Heart left ventricle (tissue), 16 donors: ENCODE results near the gene MS4A4A. TPM values are rescaled to one million over a fixed set of nuclear protein-coding genes. Genes with fewer than 3 reads are reported as not detected.

Experiments used
- ATAC-seq, 4 donors: fragments of 200-7000 bp; cut with Tn5 transposase; one replicate each; pipeline ENCODE4 v1.9.1; 2020 to 2022; ENCODE audit warnings: moderate library complexity in 4 of 4, mild to moderate bottlenecking in 3 of 4, moderate number of reproducible peaks in 1 of 4
- DNase-seq, 5 donors: peaks; one replicate each; pipeline ENCODE4 v3.0.0-alpha.2; 2020
- H3K27ac ChIP-seq, 12 donors: fragments of 200-600 bp; sonication (generic) in 4 of 12; one replicate each; pipeline versions ENCODE4 v1.5.0 to v1.8.0; 2016 to 2022; ENCODE audit warnings: mild to moderate bottlenecking in 2 of 12
- H3K27me3 ChIP-seq, 9 donors: fragments of 200-600 bp; sonication (generic) in 2 of 9; one replicate each; pipeline versions ENCODE4 v1.5.1 to v1.8.0; 2016 to 2022; ENCODE audit warnings: mild to moderate bottlenecking in 3 of 9
- H3K36me3 ChIP-seq, 9 donors: fragments of 200-600 bp; sonication (generic) in 2 of 9; one replicate each; pipeline versions ENCODE4 v1.5.0 to v1.8.0; 2018 to 2022; ENCODE audit warnings: mild to moderate bottlenecking in 2 of 9
- H3K4me1 ChIP-seq, 12 donors: fragments of 200-600 bp; sonication (generic) in 4 of 12; one replicate each; pipeline versions ENCODE4 v1.5.0 to v1.8.0; 2016 to 2022; ENCODE audit warnings: mild to moderate bottlenecking in 3 of 12
- H3K4me3 ChIP-seq, 12 donors: fragments of 200-600 bp; sonication (generic) in 4 of 12; one replicate each; pipeline versions ENCODE4 v1.5.0 to v1.8.0; 2017 to 2022; ENCODE audit warnings: mild to moderate bottlenecking in 9 of 12, moderate library complexity in 4 of 12
- H3K9me3 ChIP-seq, 12 donors: fragments of 200-600 bp; sonication (generic) in 4 of 12; one replicate each; pipeline versions ENCODE4 v1.5.0 to v1.8.0; 2016 to 2022; ENCODE audit warnings: mild to moderate bottlenecking in 1 of 12
- CTCF ChIP-seq, 12 donors: fragments of 200-600 bp; sonication (generic) in 4 of 12; IDR thresholded peaks; one replicate each; pipeline versions ENCODE4 v1.5.0 to v1.8.0; 2018 to 2022; ENCODE audit warnings: antibody characterized with exemption in 12 of 12, mild to moderate bottlenecking in 5 of 12
- POLR2A ChIP-seq, 2 donors: fragments of 450-650 bp; IDR thresholded peaks; one replicate each; pipeline ENCODE4 v1.6.1; 2017; ENCODE audit warnings: antibody characterized with exemption in 2 of 2, mild to moderate bottlenecking in 2 of 2, moderate library complexity in 2 of 2
- WGBS, 4 donors: extraction: QIAGEN DNeasy Blood & Tissue Kit in 2 of 4; methylation state at CpG; one replicate each; pipeline versions ENCODE4 v1.1.5 to v1.1.7; 2013 to 2018; 5-methylcytosine and 5-hydroxymethylcytosine counted together
- intact Hi-C, 10 donors: fragments of 100-400 bp; cut with DNase I; formaldehyde crosslinking; loops; one replicate each; pipeline versions ENCODE4 v1.11.1 to v1.14.2; 2022
- polyA plus RNA-seq, 2 donors: library from polyadenylated mRNA; stranded (reverse); fragments of 200-250 nt; gene quantifications; one replicate each; pipeline ENCODE4 v1.2.3, GENCODE V29; 2013
- total RNA-seq, 9 donors: library from RNA; depleted of rRNA in 2 of 9; stranded (reverse); fragments of >200 nt in 2 of 9; fragmentation: NEBNext Ultra II Directional in 3 of 9; extraction: Animal tissue kit (Norgen Biotek cat#: 25700) in 3 of 9; gene quantifications; one replicate each; pipeline versions ENCODE4 v1.1.0 to v1.2.4, GENCODE V29; 2016 to 2023
- donor health status: ischemic (EF 13 %, LVEDD 7.1; RV severe dilation, severe dysfunction).
- donor health status: healthy with polysubstance abuse.
- donor health status: DM: no; HTN: yes; CAD: no.
- donor health status: DM: no; HTN: no; CAD: no.
- donor health status: ischemic (EF 25% LVEDD 6.9; RV normal size, moderate dysfunction).
- donor health status: ischemic (EF 25% LVEDD 5.7; RV mildly dilated, moderate dysfunction).
- donor health status: healthy.
- donor health status: DM: yes; HTN: yes; CAD: no.
- donor health status: ischemic (EF 35%, LVEDD 5.7; RV mildly dilated, moderate dysfunction).
- donor health status: nonischemic (EF 11% LVEDD 7.7; RV severe dilation, severe dysfunction).
- donor health status: DM: yes; HTN: yes; CAD: no.
- donor health status: PGD.
- donor health status: ischemic (EF 29% LVEDD 5.4; RV normal size, mild dysfunction).
- donor health status: nonischemic (EF 23%, LVEDD 6.1; RV moderate dilation, normal function).

The MS4A4A gene
- total and polyA plus RNA-seq, 11 donors: 4.1 to 72.2 (median 8.0) TPM

GRCh38 chr11:60241786-60242185 is 38.7 kb upstream of the MS4A4A start:
- H3K27me3 ChIP-seq: no peaks in the 10 kb centered on the region
- H3K4me3 ChIP-seq: peak overlapping the region in 2 of 12 donors; percentile 25 to 45
- intact Hi-C loops: no loop called here
- H3K36me3 ChIP-seq: no peaks in the 10 kb centered on the region
- peak overlapping the region in 1 of 12 donors; percentile 88 for H3K27ac ChIP-seq
- DNase-seq (no peak), ATAC-seq (peak in 1 of 4 donors; percentile 29)
- H3K9me3 ChIP-seq: no peaks in the 10 kb centered on the region
- peaks cover 0 to 4% (median 0%) of the 10 kb centered on the region in 12 donors for H3K4me1 ChIP-seq
- WGBS, 4 donors: 78 to 89% (median 86%) methylated on average over 3 of the region's 3 CpGs
- TF ChIP-seq CTCF (IDR thresholded peaks at IDR 0.05) (no peak), POLR2A (IDR thresholded peaks at IDR 0.05) (no peak)

DNA sequence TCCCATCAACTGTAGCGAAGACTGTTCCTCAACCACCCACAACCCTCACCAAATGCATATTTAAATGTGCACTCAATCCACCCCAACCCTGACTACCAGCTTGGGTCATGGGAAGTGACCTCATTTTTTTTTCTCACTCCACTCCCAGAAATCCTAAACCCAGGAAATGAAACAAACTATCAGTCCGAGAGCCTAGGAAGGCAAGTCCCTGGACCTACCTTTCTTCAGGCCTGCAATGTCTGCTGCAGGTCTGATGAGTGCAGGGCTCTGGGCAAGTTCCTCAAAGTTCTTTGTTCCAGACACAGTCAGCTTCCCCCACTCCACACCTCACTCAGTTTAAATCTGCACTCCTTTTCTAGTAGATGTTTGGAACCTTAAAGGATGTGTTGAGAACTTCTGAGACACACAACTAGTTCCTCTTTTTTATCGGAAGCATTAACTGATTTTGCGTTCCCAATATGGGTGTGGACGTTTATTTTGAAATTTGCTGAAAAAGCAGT is 37.7 kb upstream of the MS4A4A start, which contains the start of gene MS4A4E:
Gene MS4A4E, minus strand, starts transcription at position 398 of the 500 bp plus-strand sequence. CDS start 13,082 bp downstream, outside the sequence.
- Histone ChIP-seq H3K27me3 (no peaks in the 10 kb centered on the region), H3K27ac (peak within 1 kb of the TSS in 1 of 12 donors; percentile 88), H3K4me1 (peaks cover 0 to 4% (median 0%) of the 10 kb centered on the region in 12 donors), H3K4me3 (peak within 1 kb of the TSS in 3 of 12 donors; percentile 15 to 45 (median 25)), H3K9me3 (no peaks in the 10 kb centered on the region), H3K36me3 (no peaks in the 10 kb centered on the region)
- ATAC-seq: peak in 2 of 4 donors; percentile 39 to 61
- intact Hi-C loops: no loop called here
- no peak for DNase-seq
- WGBS, 4 donors: 78 to 82% (median 79%) methylated on average over 5 of the region's 5 CpGs
- TF ChIP-seq POLR2A (IDR thresholded peaks at IDR 0.05) (no peak), CTCF (IDR thresholded peaks at IDR 0.05) (no peak)

GRCh38 chr11:60251485-60252212 is 28.8 kb upstream of the MS4A4A start:
- H3K36me3 ChIP-seq: no peaks in the 10 kb centered on the region
- 38 to 61% (median 41%) methylated on average over 6 of the region's 6 CpGs for WGBS, 4 donors
- intact Hi-C loops: loop anchor here in 6 of 10 donors (2.0 to 10.0 kb wide), 5 partner anchors 79 to 429 kb away; no protein-coding TSS in a partner anchor
- no peak overlapping the region for H3K4me3 ChIP-seq
- H3K4me1 ChIP-seq: peaks cover 0 to 24% (median 0%) of the 10 kb centered on the region in 12 donors
- peaks cover 0 to 12% (median 0%) of the 10 kb centered on the region in 12 donors for H3K9me3 ChIP-seq
- H3K27ac ChIP-seq: peak overlapping the region in 1 of 12 donors; percentile 77
- peaks cover 0 to 7% (median 0%) of the 10 kb centered on the region in 9 donors for H3K27me3 ChIP-seq
- DNase-seq: no peak
- TF ChIP-seq POLR2A (IDR thresholded peaks at IDR 0.05) (no peak), CTCF (IDR thresholded peaks at IDR 0.05) (peak in 9 of 12 donors; percentile 17 to 73 (median 39))
- peak in 3 of 4 donors; percentile 55 to 62 (median 55) for ATAC-seq
